K562 (cell line): ENCODE data around the gene TOR3A. TPM values are rescaled to one million over a fixed set of nuclear protein-coding genes. Genes with fewer than 3 reads are reported as not detected.

Source experiments
- ATAC-seq: fragments of 200-7000 bp; cut with Tn5 transposase; 3 replicates; pipeline ENCODE4 v1.9.1; 2020; ENCODE audit warnings: moderate library complexity
- BruUV-seq: library from RNA; stranded (reverse); fragments of 400-500 nt; replicated peaks from 2 replicates; lab custom pipeline; 2021; lab: Mats Ljungman, UMichigan
- CTCF ChIA-PET: fragments of 300-600 bp; formaldehyde crosslinking; extraction: SDS; loops from one replicate; lab custom pipeline; 2021; ENCODE audit warnings: low intra/inter-chr PET ratio; lab: Yijun Ruan, JAX
- POLR2A ChIA-PET: fragments of 300-600, 350-650 bp; sonication (Branson Sonifier 250); formaldehyde crosslinking; extraction: SDS; loops from one replicate; lab custom pipeline; 2021; ENCODE audit warnings: antibody characterized with exemption, inconsistent platforms; lab: Yijun Ruan, JAX
- DNase-seq, 4 experiments: peaks; one replicate each; pipeline versions ENCODE4 v3.0.0 to v3.0.0-alpha.2; 2011 to 2018; ENCODE audit warnings: low spot score in 3 of 4, mixed read lengths in 3 of 4; ENCODE audit errors: extremely low read depth in 1 of 4
- FAIRE-seq: peaks from 2 replicates; lab custom pipeline; 2011; peaks lifted over from hg19 to GRCh38; lab: Jason Lieb, UNC
- H2AFZ ChIP-seq: 2 replicates; pipeline ENCODE4 v1.6.0; 2011; ENCODE audit warnings: low read depth, low read length, control low read depth, inconsistent platforms
- H3K27ac ChIP-seq: fragments of 200-600 bp; 3 replicates; pipeline ENCODE4 v1.8.0; 2011; ENCODE audit warnings: low read depth, mild to moderate bottlenecking, control low read depth, inconsistent platforms, low read length, moderate library complexity, mixed read lengths; ENCODE audit errors: extremely low read depth
- H3K27me3 ChIP-seq, 2 experiments: fragments of 300-600 bp in 1 of 2; 2 replicates in 1 of 2; 3 replicates in 1 of 2; pipeline versions ENCODE4 v1.6.0 to v1.8.0; 2011; ENCODE audit warnings: inconsistent platforms in 2 of 2, low read length in 2 of 2, mild to moderate bottlenecking in 1 of 2, mixed read lengths in 1 of 2, moderate library complexity in 1 of 2; ENCODE audit not compliant: control insufficient read depth in 2 of 2, insufficient read depth in 2 of 2
- H3K36me3 ChIP-seq: fragments of 300-600 bp; 3 replicates; pipeline ENCODE4 v1.8.0; 2011; ENCODE audit warnings: mild to moderate bottlenecking, low read length, inconsistent platforms; ENCODE audit not compliant: control insufficient read depth, insufficient read depth
- H3K4me1 ChIP-seq, 2 experiments: fragments of 200-600 bp in 1 of 2; replicated peaks in 1 of 2; 2 replicates in 1 of 2; 3 replicates in 1 of 2; pipeline versions ENCODE4 v1.5.1 to v1.8.0; 2011; ENCODE audit warnings: inconsistent platforms in 2 of 2, low read length in 2 of 2, mild to moderate bottlenecking in 1 of 2, mixed read lengths in 1 of 2, moderate library complexity in 1 of 2; ENCODE audit not compliant: control insufficient read depth in 2 of 2, insufficient read depth in 2 of 2
- H3K4me2 ChIP-seq: 2 replicates; pipeline ENCODE4 v1.6.1; 2011; ENCODE audit warnings: low read length, control low read depth, inconsistent platforms, mixed read lengths; ENCODE audit not compliant: insufficient read depth
- H3K4me3 ChIP-seq: fragments of 200-600 bp; sonication (generic), shearing (Covaris generic); 2 replicates; pipeline ENCODE4 v1.5.1; 2016; ENCODE audit warnings: control low read depth, inconsistent platforms
- H3K79me2 ChIP-seq: fragments of 200-600 bp; 3 replicates; pipeline ENCODE4 v1.8.0; 2011; ENCODE audit warnings: low read length, inconsistent platforms; ENCODE audit not compliant: control insufficient read depth, insufficient read depth
- H3K9ac ChIP-seq, 2 experiments: 2 replicates each; pipeline versions ENCODE4 v1.6.0 to v1.6.1; 2011; ENCODE audit warnings: low read depth in 2 of 2, low read length in 2 of 2, control low read depth in 1 of 2, inconsistent platforms in 1 of 2, mild to moderate bottlenecking in 1 of 2, mixed read lengths in 1 of 2; ENCODE audit not compliant: insufficient read depth in 1 of 2
- H3K9me1 ChIP-seq: one replicate; pipeline ENCODE4 v1.6.0; 2011; ENCODE audit warnings: inconsistent platforms, mild to moderate bottlenecking, low read length, moderate library complexity; ENCODE audit not compliant: control insufficient read depth, insufficient read depth
- H3K9me3 ChIP-seq: replicated peaks from 2 replicates; pipeline ENCODE4 v1.5.1; 2011; ENCODE audit warnings: low read depth, low read length, inconsistent platforms; ENCODE audit not compliant: control insufficient read depth, insufficient read depth
- H4K20me1 ChIP-seq: replicated peaks from 2 replicates; pipeline ENCODE4 v1.6.1; 2011; ENCODE audit warnings: low read length, inconsistent platforms, mixed read lengths; ENCODE audit not compliant: control insufficient read depth, insufficient read depth
- GATAD2A ChIP-seq: fragments of 450-650 bp; IDR thresholded peaks from 2 replicates; pipeline ENCODE4 v1.6.1; 2017
- MNT ChIP-seq, 2 experiments: fragments of 450-650 bp; conservative IDR thresholded peaks; 2 replicates each; pipeline ENCODE4 v1.6.1; 2017; ENCODE audit warnings: mild to moderate bottlenecking in 2 of 2, moderate library complexity in 2 of 2
- MTA3 ChIP-seq: fragments of 450-650 bp; formaldehyde crosslinking; IDR thresholded peaks from 2 replicates; pipeline ENCODE4 v1.6.1; 2017; ENCODE audit warnings: mild to moderate bottlenecking, borderline replicate concordance
- TFAP4 ChIP-seq: sonication (generic); formaldehyde crosslinking; IDR thresholded peaks from 2 replicates; pipeline ENCODE4 v1.8.0; 2022; ENCODE audit warnings: missing genetic modification reagents, mild to moderate bottlenecking, moderate library complexity, borderline replicate concordance
- ZNF717 ChIP-seq: fragments of 250-450 bp; sonication (Bioruptor Pico); IDR thresholded peaks from 2 replicates; pipeline ENCODE4 v1.5.0; 2021
- ZSCAN29 ChIP-seq: fragments of 450-650 bp; IDR thresholded peaks from 2 replicates; pipeline ENCODE4 v1.6.1; 2017
- WGBS: fragments of 100-300 bp; shearing (Covaris generic); methylation state at CpG from one replicate; pipeline ENCODE4 v1.1.6; 2016; ENCODE audit warnings: low coverage, mixed read lengths; ENCODE audit not compliant: insufficient coverage; ENCODE audit errors: missing lambda C conversion rate; 5-methylcytosine and 5-hydroxymethylcytosine counted together
- in situ Hi-C: fragments of 300-500 bp; cut with MboI; formaldehyde crosslinking; loops from 4 replicates; pipeline ENCODE4 v1.15.0; 2018; ENCODE audit warnings: inconsistent platforms, mixed read lengths
- intact Hi-C: fragments of 100-400 bp; cut with micrococcal nuclease; formaldehyde crosslinking; loops from 2 replicates; pipeline ENCODE4 v1.14.2; 2022
- polyA plus RNA-seq, 8 experiments: library from polyadenylated mRNA; depleted of rRNA in 4 of 8; stranded (reverse) in 5 of 8; unstranded in 3 of 8; fragments of >200 nt; fragmentation: Nextera tagmentation in 2 of 8; fragmentation: Illumina TruSeq in 1 of 8; extraction: Ambion mirVana in 2 of 8; extraction: Trizol in 1 of 8; gene quantifications; 2 replicates each; pipeline versions ENCODE4 v1.2.1 to v1.2.3, GENCODE V29; 2011 to 2014; ENCODE audit warnings: inconsistent platforms in 1 of 8, missing spikeins in 1 of 8
- total RNA-seq, 7 experiments: library from RNA; depleted of rRNA in 6 of 7; stranded (reverse); fragments of >200 nt in 6 of 7; fragmentation: Illumina TruSeq in 2 of 7; extraction: Trizol in 2 of 7; gene quantifications; 2 replicates each; pipeline versions ENCODE4 v1.2.1 to v1.2.3, GENCODE V29; 2011 to 2021; ENCODE audit warnings: low replicate concordance in 1 of 7
- TF ChIP-seq, protein P1 (sequence below): sonication (generic); formaldehyde crosslinking; IDR thresholded peaks from 2 replicates; pipeline ENCODE4 v1.8.0; 2023; ENCODE audit warnings: mild to moderate bottlenecking, missing genetic modification reagents
- TF ChIP-seq, protein P2 (sequence below): fragments of 450-650 bp; IDR thresholded peaks from 2 replicates; pipeline ENCODE4 v1.6.1; 2018; ENCODE audit not compliant: partially characterized antibody
- TF ChIP-seq, protein P3 (sequence below), 2 experiments: fragments of 450-650 bp in 1 of 2; sonication (generic) in 1 of 2; formaldehyde crosslinking in 1 of 2; IDR thresholded peaks in 1 of 2; conservative IDR thresholded peaks in 1 of 2; 2 replicates each; pipeline versions ENCODE4 v1.6.1 to v1.8.1; 2016 to 2023; ENCODE audit warnings: mild to moderate bottlenecking in 2 of 2, moderate library complexity in 2 of 2, inconsistent platforms in 1 of 2, missing genetic modification reagents in 1 of 2

TOR3A gene
- total and polyA plus RNA-seq, 9 of the 15 experiments (the other 6 are each of a cell fraction or from before 2014, with no cell fraction given): 7.9 to 94.5 (median 39.7) TPM

DNA sequence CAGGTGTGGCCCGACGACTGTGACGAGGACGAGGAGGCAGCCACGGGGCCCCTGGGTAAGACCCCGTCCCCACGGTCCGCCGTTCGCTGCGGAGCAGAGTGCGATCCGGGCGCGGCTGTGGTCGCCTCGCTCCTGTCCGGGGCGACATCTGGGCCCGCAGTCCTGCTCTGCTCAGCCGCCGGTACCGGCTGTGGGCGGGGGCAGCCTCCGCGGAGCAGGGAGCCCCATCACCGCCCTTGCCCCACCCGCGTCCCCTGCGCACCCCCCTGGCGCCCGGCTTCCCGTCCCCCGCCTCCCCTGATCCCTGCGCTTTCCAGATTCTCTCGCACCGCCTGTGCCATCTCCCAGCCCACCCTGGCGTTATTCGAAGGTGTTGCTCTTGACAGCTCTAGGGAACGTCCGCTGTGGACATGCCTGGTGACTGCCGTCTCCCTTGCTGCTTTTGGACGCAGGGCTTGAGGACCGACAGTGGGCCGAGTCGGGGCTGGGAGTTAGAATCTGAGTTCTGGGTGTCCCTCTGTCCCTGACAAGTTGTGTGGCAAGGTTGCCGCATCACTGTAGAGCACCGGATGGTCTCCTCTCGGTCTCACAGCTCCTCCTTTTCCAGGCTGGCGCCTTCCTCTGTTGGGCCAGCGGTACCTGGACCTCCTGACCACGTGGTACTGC is 596 bp downstream of the TOR3A start (continued):
- TF ChIP-seq, protein P1, sequence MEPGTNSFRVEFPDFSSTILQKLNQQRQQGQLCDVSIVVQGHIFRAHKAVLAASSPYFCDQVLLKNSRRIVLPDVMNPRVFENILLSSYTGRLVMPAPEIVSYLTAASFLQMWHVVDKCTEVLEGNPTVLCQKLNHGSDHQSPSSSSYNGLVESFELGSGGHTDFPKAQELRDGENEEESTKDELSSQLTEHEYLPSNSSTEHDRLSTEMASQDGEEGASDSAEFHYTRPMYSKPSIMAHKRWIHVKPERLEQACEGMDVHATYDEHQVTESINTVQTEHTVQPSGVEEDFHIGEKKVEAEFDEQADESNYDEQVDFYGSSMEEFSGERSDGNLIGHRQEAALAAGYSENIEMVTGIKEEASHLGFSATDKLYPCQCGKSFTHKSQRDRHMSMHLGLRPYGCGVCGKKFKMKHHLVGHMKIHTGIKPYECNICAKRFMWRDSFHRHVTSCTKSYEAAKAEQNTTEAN (CRISPR knock-in tag): 0 out of 2 replicates have a peak, but pooled peaks have one; percentile 58
- TF ChIP-seq, all 486 proteins: peak for 40

GRCh38 chr1:179082999-179083335 is 1.1 kb downstream of the TOR3A start:
- Histone ChIP-seq H3K36me3 (peaks cover 37% of the 10 kb centered on the region; the same call in 2 of the 3 replicates), H3K9me3 (no peaks in the 10 kb centered on the region), H3K27me3 (no peaks in the 10 kb centered on the region), H3K4me2 (peak overlapping the region; percentile 92), H3K27ac (peak overlapping the region; percentile 78), H3K4me1 (peaks cover 17 to 30% of the 10 kb centered on the region in 2 experiments; a peak in 4 of 5 replicates), H2AFZ (peak overlapping the region; percentile 96), H3K9me1 (no peaks in the 10 kb centered on the region), H4K20me1 (no peaks in the 10 kb centered on the region), H3K9ac (peak overlapping the region; percentile 78 to 99), H3K4me3 (peak overlapping the region; percentile 63), H3K79me2 (peaks cover 29% of the 10 kb centered on the region)
- DNase-seq (no peak), ATAC-seq (no peak), FAIRE-seq (no peak)
- 4% methylated on average over 3 of the region's 3 CpGs for WGBS
- in situ Hi-C loops: loop anchor here (10.0 kb wide), 1 partner anchor 282 kb away; the partner anchor contains the start of gene AXDND1
- BruUV-seq: no TSS peak
- ChIA-PET POLR2A (interaction anchor here (0.7 to 1.5 kb wide), 5 partner anchors 10 to 66 kb away, joined by 3 to 6 read pairs (median 4); no protein-coding TSS in a partner anchor), CTCF (interaction anchor here (1.0 kb wide), 1 partner anchor 551 kb away, joined by 3 read pairs; no protein-coding TSS in a partner anchor)
- intact Hi-C loops: loop anchor here (1.0 to 10.0 kb wide), 5 partner anchors 36 to 732 kb away; no protein-coding TSS in a partner anchor
- TF ChIP-seq TFAP4 (CRISPR knock-in tag) (0 out of 2 replicates have a peak, but pooled peaks have one; percentile 20), MNT (conservative IDR thresholded peaks at IDR 0.05) (peak in 1 of 2 experiments; percentile 10; a peak in 2 of 4 replicates), MTA3 (0 out of 2 replicates have a peak, but pooled peaks have one; percentile 1), GATAD2A (no peak), ZNF717 (CRISPR knock-in tag) (no peak), ZSCAN29 (no peak)
- TF ChIP-seq, protein P2, sequence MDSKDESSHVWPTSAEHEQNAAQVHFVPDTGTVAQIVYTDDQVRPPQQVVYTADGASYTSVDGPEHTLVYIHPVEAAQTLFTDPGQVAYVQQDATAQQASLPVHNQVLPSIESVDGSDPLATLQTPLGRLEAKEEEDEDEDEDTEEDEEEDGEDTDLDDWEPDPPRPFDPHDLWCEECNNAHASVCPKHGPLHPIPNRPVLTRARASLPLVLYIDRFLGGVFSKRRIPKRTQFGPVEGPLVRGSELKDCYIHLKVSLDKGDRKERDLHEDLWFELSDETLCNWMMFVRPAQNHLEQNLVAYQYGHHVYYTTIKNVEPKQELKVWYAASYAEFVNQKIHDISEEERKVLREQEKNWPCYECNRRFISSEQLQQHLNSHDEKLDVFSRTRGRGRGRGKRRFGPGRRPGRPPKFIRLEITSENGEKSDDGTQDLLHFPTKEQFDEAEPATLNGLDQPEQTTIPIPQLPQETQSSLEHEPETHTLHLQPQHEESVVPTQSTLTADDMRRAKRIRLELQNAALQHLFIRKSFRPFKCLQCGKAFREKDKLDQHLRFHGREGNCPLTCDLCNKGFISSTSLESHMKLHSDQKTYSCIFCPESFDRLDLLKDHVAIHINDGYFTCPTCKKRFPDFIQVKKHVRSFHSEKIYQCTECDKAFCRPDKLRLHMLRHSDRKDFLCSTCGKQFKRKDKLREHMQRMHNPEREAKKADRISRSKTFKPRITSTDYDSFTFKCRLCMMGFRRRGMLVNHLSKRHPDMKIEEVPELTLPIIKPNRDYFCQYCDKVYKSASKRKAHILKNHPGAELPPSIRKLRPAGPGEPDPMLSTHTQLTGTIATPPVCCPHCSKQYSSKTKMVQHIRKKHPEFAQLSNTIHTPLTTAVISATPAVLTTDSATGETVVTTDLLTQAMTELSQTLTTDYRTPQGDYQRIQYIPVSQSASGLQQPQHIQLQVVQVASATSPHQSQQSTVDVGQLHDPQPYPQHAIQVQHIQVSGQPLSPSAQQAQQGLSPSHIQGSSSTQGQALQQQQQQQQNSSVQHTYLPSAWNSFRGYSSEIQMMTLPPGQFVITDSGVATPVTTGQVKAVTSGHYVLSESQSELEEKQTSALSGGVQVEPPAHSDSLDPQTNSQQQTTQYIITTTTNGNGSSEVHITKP: peak; percentile 64
- TF ChIP-seq, protein P3, sequence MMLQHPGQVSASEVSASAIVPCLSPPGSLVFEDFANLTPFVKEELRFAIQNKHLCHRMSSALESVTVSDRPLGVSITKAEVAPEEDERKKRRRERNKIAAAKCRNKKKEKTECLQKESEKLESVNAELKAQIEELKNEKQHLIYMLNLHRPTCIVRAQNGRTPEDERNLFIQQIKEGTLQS (IDR thresholded peaks at IDR 0.05): no peak
- TF ChIP-seq, protein P3 (CRISPR knock-in tag; conservative IDR thresholded peaks at IDR 0.05): 0 out of 2 replicates have a peak, but pooled peaks have one; percentile 19
